DMS153 (cell line): Measurements from ENCODE around the gene ACSM4.
"Not testable (repeated sequence)": the region's sequence is repeated elsewhere in the genome, so short reads cannot be mapped to it uniquely, and the experiment has no call there.

Experiments used
- DNase-seq: peaks from one replicate; lab custom pipeline; 2025; lab: John Stamatoyannopoulos, UW

ACSM4 gene

GRCh38 chr12:7303772-7304171 is at the start of gene ACSM4:
Gene ACSM4 (plus strand): TSS chr12:7304072. CDS start chr12:7304332, 260 bp downstream.
- no peak for DNase-seq

GRCh38 chr12:7259060-7259459 is 44.8 kb upstream of the ACSM4 start:
- DNase-seq = no peak

- DNase-seq = no peak
Measured at GRCh38 chr12:7264538-7264937, 39.3 kb upstream of the ACSM4 start.

GRCh38 chr12:7265251-7265650 is 38.6 kb upstream of the ACSM4 start:
- DNase-seq = no peak

- DNase-seq = no peak
Measured at GRCh38 chr12:7269273-7269672, 34.6 kb upstream of the ACSM4 start.

- DNase-seq = no peak
Measured at GRCh38 chr12:7271893-7272514, 31.9 kb upstream of the ACSM4 start.

GRCh38 chr12:7275482-7275881 is 28.4 kb upstream of the ACSM4 start:
- DNase-seq = not testable (repeated sequence)

- DNase-seq = no peak
Measured at GRCh38 chr12:7282844-7283243, 21.0 kb upstream of the ACSM4 start.

- DNase-seq = no peak
Measured at GRCh38 chr12:7289743-7290142, 14.1 kb upstream of the ACSM4 start.

GRCh38 chr12:7290588-7290987 is 13.3 kb upstream of the ACSM4 start:
- DNase-seq = not testable (repeated sequence)

GRCh38 chr12:7292300-7292699 is 11.6 kb upstream of the ACSM4 start:
- DNase-seq = no peak

GRCh38 chr12:7293670-7294069 is 10.2 kb upstream of the ACSM4 start:
- DNase-seq = no peak

- DNase-seq = no peak
Measured at GRCh38 chr12:7295529-7295928, 8.3 kb upstream of the ACSM4 start.

GRCh38 chr12:7297865-7298264 is 6.0 kb upstream of the ACSM4 start:
- DNase-seq = no peak

- DNase-seq = no peak
Measured at GRCh38 chr12:7302266-7302986, 1.4 kb upstream of the ACSM4 start.

- DNase-seq = no peak
Measured at GRCh38 chr12:7303230-7303629, 642 bp upstream of the ACSM4 start.

GRCh38 chr12:7304456-7304855 is 584 bp downstream of the ACSM4 start:
- no peak for DNase-seq

GRCh38 chr12:7310070-7310469 is 6.2 kb downstream of the ACSM4 start:
- DNase-seq = no peak

- DNase-seq = no peak
Measured at GRCh38 chr12:7319930-7320329, 16.1 kb downstream of the ACSM4 start.

GRCh38 chr12:7321624-7322023 is 17.8 kb downstream of the ACSM4 start:
- DNase-seq = no peak

- DNase-seq = no peak
Measured at GRCh38 chr12:7322599-7322998, 18.7 kb downstream of the ACSM4 start.

GRCh38 chr12:7324176-7324575 is 20.3 kb downstream of the ACSM4 start:
- no peak for DNase-seq

GRCh38 chr12:7327918-7328317 is 24.0 kb downstream of the ACSM4 start:
- no peak for DNase-seq

- DNase-seq = not testable (repeated sequence)
Measured at GRCh38 chr12:7337790-7338189, 33.9 kb downstream of the ACSM4 start.
